GM21447 (cell line): Measurements from ENCODE around the gene ATP5ME.

Experiments used
- ATAC-seq: cut with Tn5 transposase; IDR thresholded peaks from one replicate; pipeline ENCODE4 v1.9.1; 2021; ENCODE audit not compliant: unreplicated experiment

ATP5ME gene

GRCh38 chr4:623914-624566 is 50.0 kb downstream of the ATP5ME start:
- ATAC-seq, result no peak

GRCh38 chr4:622996-623913 is 50.8 kb downstream of the ATP5ME start:
- ATAC-seq, result no peak
